Stimulated activated CD8-positive, alpha-beta memory T cell treated with anti-CD3 and anti-CD28 coated beads, Interleukin-4, amount 100 ng/mL, for 4 hours (primary cell): Measurements from ENCODE around the gene HMGCR.
"Not testable (repeated sequence)": the region's sequence is repeated elsewhere in the genome, so short reads cannot be mapped to it uniquely, and the experiment has no call there.

Experiments
- DNase-seq, 2 donors: peaks; one replicate each; pipeline ENCODE4 v3.0.0-alpha.2; 2020; ENCODE audit warnings: low read depth in 2 of 2, low spot score in 1 of 2

HMGCR gene

GRCh38 chr5:75336615-75337336 lies at the start of gene HMGCR:
HMGCR (plus strand) TSS chr5:75337220; CDS start chr5:75342606, 5,386 bp downstream.
- DNase-seq, result peak; percentile 94 to 97

DNA sequence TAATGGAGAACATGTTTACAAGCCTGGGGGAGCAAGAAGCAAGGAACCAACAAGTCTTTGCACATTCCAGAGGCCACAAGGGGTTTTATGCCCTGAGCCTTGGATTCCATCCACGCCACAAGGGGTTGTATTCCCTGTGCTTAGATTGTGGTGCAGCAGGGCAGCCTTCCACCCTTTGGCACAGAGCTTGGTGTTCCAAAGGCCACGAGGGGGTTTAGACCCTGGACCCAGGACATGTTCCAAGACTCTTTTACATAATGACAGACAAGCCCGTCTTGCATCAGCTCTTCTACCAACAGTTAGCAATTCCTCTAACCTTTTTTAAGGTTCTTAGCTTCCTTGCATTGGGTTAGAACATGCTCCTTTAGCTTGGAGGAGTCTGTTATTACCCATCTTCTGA lies 45.2 kb upstream of the HMGCR start:
- DNase-seq, result not testable (repeated sequence)

DNA sequence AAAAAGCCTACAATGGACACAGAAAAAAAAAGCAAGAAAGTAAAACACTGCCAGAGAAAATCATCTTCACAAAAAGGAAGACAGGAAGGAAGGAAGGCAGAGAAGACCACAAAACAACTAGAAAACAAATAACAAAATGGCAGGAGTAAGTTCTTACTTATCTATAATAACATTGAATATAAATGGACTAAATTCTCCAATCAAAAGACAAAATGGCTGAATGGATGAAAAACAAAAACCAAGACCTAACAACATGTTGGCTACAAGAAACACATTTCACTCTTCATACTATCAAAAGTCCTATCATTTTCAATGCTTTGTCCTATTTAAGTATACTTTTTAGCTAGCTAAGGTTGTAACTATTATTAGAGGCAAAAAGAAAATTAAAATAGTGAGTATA lies 36.9 kb upstream of the HMGCR start:
- DNase-seq, result no peak

- DNase-seq, result no peak
Observed at GRCh38 chr5:75303419-75303818, 33.6 kb upstream of the HMGCR start.

DNA sequence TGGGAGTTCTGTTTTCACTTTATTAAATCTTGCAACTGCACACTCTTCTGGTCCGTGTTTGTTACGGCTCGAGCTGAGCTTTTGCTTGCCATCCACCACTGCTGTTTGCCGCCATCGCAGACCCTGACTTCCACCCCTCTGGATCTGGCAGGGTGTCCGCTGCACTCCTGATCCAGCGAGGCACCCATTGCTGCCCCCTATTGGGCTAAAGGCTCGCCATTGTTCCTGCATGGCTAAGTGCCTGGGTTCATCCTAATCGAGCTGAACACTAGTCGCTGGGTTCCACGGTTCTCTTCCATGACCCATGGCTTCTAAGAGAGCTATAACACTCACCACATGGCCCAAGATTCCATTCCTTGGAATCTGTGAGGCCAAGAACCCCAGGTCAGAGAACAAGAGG lies 32.5 kb upstream of the HMGCR start:
- DNase-seq, result not testable (repeated sequence)

- DNase-seq, result no peak
Observed at GRCh38 chr5:75306746-75307145, 30.3 kb upstream of the HMGCR start.

GRCh38 chr5:75310212-75310611 lies 26.8 kb upstream of the HMGCR start:
- no peak for DNase-seq

DNA sequence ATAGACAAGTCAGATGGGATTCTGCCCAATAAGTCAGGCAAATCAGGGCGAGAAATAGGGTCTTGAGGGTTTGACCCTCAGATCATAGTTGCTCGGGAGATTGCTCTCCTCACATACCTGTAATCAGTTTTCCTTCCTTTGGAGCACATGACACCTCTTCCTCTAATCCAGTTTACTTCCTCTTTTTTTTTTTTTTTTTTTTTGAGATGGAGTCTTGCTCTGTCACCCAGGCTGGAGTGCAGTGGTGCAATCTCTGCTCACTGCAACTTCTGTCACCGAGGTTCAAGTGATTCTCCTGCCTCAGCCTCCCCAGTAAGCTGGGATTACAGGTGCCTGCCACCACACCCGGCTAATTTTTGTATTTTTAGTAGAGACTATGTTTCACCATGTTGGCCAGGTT lies 17.9 kb upstream of the HMGCR start:
- not testable (repeated sequence) for DNase-seq

GRCh38 chr5:75319638-75320037 lies 17.4 kb upstream of the HMGCR start:
- no peak for DNase-seq

- DNase-seq, result no peak
Observed at GRCh38 chr5:75320371-75320770, 16.6 kb upstream of the HMGCR start.

GRCh38 chr5:75322066-75322465 lies 15.0 kb upstream of the HMGCR start:
- DNase-seq, result no peak

GRCh38 chr5:75324791-75325190 lies 12.2 kb upstream of the HMGCR start:
- no peak for DNase-seq

- no peak for DNase-seq
Observed at GRCh38 chr5:75325242-75325641, 11.8 kb upstream of the HMGCR start.

- no peak for DNase-seq
Observed at GRCh38 chr5:75330404-75330803, 6.6 kb upstream of the HMGCR start.

DNA sequence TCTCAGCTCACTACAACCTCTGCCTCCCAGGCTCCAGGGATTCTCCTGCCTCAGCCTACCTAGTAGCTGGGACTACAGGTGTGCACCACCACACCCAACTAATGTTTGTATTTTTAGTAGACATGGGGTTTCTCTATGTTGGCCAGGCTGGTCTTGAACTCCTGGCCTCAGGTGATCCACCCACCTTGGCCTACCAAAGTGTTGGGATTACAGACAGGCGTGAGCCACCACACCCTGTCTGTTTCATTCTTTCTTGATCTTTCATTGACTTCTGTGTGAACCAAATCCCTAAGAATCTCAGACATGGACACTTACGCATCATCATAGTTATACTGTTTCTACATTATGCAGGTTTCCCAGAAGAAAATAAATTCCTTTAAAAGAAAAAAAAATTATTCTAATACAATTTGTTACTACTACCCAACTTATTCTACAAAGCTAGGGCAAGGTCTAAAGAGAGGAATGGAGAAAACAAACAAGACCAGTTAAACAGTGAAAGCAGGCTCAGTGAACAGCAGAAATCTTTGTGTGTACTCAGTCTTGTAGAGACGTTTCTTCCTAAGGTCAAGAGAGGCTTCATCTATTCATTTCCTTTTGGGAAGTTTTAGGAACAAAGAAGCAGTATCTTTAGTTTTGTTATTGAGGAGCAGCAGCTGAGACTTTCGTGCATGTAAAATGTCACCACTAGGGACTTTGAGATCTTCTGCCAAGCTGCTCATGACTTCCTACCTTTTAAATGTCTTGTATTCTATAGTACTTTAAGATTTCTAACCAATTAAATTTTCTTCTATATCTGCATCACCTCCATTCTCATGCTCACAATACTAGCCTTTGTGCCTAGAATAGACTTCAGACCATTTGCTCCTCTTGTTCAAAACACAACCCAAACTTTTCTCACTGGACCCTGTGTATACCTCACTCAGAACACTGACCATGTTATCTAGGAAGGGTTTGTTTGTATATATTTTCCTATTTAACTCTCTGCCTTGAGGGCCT lies 5.6 kb upstream of the HMGCR start:
- no peak for DNase-seq

GRCh38 chr5:75333759-75334158 lies 3.3 kb upstream of the HMGCR start:
- DNase-seq, result not testable (repeated sequence)

DNA sequence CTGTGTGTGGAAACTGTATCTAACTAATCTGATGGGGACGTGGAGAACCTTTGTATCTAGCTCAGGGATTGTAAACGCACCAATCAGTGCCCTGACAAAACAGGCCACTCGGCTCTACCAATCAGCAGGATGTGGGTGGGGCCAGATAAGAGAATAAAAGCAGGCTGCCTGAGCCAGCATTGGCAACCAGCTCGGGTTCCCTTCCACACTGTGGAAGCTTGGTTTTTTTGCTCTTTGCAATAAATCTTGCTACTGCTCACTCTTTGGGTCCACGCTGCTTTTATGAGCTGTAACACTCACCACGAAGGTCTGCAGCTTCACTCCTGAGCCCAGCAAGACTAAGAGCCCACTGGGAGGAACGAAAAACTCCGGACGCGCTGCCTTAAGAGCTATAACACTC lies 2.6 kb upstream of the HMGCR start:
- DNase-seq, result not testable (repeated sequence)

DNA sequence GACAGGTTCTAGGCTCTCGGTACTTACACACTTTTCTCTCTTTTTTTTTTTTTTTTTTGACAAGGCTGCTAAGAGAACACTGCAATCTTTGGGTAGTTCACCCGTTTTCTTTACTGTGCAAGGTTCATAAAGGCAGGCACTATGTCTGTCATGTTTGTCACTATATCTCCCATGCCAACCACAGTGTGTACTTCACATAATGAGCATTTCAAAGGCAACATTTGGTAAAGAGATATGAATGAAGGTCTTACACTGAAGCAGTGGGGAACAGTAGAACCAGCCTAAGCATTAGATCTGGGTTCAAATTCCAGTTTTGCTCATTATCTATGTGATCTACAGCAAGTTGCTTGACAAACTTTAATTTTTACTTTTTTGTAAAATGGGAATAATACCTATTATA lies 1.5 kb upstream of the HMGCR start:
- DNase-seq, result no peak

GRCh38 chr5:75335952-75336614 lies 937 bp upstream of the HMGCR start:
- DNase-seq, result no peak

- DNase-seq, result no peak
Observed at GRCh38 chr5:75337366-75338021, 474 bp downstream of the HMGCR start.

DNA sequence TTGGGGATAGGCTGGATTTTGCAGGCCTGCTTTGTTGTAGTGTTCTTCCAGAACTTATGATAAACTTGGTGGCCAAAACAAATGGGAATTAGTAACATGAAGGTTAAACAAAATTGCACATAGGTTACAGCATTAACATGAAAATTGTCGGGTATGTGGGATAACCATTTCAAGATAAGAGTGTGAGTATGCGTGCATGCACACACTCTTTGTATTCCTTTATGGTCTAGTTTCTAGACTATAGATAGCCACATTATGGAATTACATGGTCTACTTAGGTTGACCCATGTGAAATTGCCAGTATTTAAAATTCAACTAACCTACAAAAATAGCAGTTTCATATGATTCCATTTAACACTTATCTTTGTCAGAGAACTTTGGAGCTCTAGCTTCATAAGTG lies 1.4 kb downstream of the HMGCR start:
- DNase-seq, result no peak
